Embryonic facial prominence (tissue), 1 donor: Measurements from ENCODE around the gene TSPAN5.

Experiments
- DNase-seq: peaks from one replicate; pipeline ENCODE4 v3.0.0-alpha.2; 2016; ENCODE audit errors: extremely low spot score

TSPAN5 gene

GRCh38 chr4:98643755-98644154, 14.7 kb downstream of the TSPAN5 start:
- DNase-seq = no peak

DNA sequence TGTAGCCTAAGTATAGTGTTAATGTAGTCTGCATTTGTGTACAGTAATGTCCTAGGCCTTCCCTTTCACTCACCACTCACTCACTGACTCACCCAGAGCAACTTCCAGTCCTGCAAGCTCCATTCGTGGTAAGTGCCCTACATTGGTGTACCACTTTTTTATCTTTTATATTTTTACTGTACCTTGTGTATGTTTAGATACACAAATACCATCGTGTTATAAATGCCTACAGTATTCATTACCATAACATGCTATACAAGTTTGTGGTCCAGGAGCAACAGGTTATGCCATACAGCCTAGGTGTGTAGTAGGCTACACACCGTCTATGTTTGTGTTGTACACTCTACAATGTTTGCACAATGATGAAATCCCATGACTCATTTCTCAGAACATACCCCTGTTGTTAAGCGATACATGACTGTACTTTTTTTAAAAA, 15.4 kb downstream of the TSPAN5 start:
- no peak for DNase-seq

DNA sequence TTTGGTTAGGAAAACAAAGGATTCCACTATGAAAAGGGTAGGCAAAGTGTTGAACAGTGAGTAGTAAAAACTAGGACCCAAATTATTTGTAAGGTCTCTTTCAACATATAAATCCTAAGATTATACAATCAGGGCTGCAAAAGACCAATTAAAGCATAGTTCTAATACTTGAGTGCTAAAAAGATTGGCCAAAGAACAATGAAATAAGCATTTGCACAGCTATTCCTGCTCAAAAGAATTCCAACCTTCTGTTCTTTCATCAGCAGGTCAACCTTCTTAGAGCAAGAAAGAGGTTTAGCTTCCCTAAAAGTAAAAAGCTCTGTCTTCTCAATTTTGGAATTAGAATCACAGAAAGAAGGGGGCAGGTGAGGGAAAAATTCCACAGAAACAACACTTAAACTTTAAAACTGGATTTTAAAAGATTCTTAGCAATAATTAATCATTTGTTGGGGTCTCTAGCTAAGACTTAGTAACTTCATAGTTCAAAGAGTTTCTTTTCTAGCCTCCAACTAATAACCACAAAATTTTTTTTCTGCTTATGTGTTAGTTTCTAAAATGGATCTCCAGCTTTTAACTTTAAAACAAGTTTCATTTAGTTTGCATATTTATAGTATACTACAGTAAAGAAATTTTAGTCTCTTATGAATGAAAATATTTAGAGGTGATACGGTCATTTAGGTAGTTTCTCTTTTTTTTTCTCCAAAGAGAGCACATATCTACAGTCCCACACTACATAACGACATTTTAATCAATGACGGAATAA, 16.3 kb downstream of the TSPAN5 start:
- no peak for DNase-seq

DNA sequence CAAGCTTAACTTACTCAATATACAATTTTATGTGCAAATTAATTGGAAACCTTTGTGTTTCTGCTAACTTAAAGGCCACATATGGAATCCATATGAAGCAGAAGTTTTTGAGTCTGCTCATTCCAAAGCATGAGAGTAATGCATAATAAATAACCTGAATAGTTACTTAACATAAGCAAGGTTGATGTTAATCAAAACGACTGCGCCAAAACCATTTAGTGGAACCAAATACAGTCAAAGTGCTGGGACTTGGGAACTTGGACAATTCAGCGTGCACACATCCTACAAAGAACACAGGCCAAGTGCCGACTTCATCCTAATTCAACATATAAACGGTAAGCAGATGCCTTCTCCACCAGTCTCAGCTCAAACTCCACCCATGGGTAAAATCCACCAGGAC, 17.0 kb downstream of the TSPAN5 start:
- no peak for DNase-seq

DNA sequence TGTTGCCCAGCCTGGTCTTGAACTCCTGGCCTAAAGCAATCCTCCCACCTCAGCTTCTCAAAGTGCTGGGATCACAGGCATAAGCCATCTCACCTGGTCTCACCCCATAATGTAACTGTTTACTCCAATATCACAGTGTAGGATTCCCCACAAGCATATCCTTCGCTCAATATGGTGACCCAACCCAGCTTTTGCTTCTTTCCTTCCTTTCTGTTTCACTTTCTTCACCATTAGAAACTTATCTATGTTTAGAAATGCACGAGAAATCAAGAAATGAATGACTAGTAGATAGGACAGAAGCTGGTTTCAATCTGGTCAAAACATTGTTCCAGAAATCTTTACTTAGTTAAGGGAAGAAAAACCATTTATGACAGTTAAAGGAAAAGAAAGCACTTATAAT, 18.9 kb downstream of the TSPAN5 start:
- no peak for DNase-seq

GRCh38 chr4:98639108-98639507, 19.3 kb downstream of the TSPAN5 start:
- DNase-seq = no peak

DNA sequence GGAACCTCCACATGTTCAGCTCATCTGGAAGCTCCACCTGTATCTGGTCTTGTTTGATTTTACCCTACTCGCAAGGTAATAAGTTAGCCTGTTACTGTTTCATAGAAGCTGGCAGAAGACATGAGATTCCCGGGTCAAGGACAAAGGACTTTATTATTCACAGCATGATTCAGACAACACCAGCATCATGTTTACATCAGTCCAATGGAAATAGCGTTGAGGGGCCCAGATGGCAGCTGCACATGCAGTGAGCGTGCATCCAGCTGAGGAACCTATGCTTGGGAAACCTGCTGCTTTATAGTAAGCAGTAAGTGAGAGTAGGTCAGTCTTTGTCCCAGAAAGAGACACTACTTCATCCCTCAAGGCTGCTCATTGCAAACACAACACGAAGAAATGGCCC, 19.8 kb downstream of the TSPAN5 start:
- no peak for DNase-seq

- DNase-seq = no peak
Measured at GRCh38 chr4:98634061-98634460, 24.4 kb downstream of the TSPAN5 start.

- no peak for DNase-seq
Measured at GRCh38 chr4:98633159-98633558, 25.3 kb downstream of the TSPAN5 start.

DNA sequence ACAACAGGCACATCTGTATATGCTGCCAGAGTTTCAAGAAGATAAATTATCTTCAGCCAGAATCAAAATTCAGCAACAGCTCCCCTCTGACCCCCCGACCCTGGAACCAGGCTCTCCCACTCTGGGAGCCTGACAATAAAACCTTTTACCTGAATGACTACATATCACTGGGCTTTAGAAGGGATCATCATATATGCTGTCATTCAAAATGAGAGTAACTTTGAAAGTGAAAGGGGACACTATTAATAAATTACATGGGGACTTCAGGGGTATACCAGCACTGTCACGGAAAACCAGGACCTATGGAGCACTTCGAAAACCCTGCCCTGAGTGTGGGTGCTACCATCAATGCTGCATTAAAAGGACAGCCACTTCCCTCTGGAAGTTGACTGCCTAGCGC, 26.2 kb downstream of the TSPAN5 start:
- no peak for DNase-seq

DNA sequence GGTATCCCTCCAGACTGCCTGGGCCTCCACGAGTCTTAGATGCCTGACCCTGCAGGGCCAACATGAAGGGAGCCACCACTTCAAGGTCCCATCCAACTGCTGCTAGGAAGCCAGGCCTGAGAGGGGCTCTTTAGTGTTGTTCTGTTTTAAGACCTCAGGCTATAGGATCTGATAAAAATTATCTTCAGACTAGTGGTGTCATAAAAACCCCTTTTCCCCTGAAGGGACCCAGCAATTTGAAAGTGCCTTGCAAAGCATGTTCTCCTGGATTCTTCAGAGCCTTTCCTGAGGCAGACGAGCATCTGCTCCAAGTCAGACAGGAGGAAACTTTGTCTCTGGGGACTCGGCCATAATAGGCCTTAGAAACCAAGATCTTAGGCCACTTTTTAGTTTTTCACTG, 26.9 kb downstream of the TSPAN5 start:
- DNase-seq = no peak

GRCh38 chr4:98630737-98631454, 27.5 kb downstream of the TSPAN5 start:
- DNase-seq = no peak

- DNase-seq = no peak
Measured at GRCh38 chr4:98627531-98628257, 30.7 kb downstream of the TSPAN5 start.

GRCh38 chr4:98626350-98626749, 32.1 kb downstream of the TSPAN5 start:
- DNase-seq = no peak

DNA sequence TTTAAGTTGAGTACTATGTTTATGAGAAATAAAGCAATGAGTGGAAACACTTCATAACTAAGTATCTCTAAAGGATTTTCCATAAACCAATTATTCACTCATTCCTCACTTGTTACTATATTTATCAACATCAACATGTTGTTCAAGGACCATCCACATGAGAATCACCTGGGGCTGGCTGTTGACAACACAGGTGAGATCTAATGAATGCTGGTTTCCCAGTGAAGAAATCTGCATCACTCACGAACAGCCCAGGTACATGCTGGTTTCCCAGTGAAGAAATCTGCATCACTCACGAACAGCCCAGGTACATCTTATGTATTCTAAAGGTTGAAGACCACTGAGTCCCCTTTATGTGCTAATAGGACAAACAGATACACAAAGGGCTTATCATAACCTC, 32.5 kb downstream of the TSPAN5 start:
- no peak for DNase-seq

GRCh38 chr4:98625399-98625798, 33.0 kb downstream of the TSPAN5 start:
- DNase-seq = no peak

DNA sequence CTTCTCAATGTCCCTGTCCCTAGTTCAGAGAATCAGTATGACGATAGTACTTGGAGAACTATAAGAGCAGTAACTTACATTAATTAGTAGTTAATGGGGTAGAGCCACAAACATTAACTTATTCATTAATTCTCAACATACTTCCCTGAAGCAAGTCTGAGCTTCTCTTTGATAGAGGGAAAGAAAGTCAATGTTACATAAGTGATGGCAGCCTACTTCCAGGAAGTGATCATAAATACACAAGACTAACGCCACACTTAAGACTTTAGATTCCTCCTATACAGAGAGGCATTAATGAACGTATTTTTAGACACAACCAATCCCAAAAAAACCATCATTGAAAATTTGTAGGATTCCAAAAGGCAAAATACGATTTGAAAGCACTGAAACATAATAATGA, 33.8 kb downstream of the TSPAN5 start:
- DNase-seq = no peak

DNA sequence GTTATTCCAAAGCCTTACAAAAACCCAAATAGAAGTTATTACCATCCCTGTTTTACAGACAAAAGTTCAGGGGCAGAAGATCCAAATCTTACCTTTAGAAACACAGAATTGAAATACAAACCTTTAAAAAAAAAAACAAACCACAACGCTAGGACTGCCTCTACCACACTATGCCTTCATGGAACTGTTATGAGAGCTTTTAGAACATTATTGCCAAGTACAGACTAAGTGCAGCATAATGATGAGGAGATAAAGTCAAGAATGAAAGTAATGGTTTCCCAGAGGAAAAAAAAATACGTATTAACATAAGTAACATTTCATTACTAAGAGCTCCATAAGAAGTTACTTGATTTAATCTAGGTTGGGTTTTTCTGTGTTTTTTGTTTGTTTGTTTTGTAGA, 34.3 kb downstream of the TSPAN5 start:
- DNase-seq = no peak

- DNase-seq = no peak
Measured at GRCh38 chr4:98623126-98623802, 35.1 kb downstream of the TSPAN5 start.

GRCh38 chr4:98620087-98620784, 38.2 kb downstream of the TSPAN5 start:
- no peak for DNase-seq

DNA sequence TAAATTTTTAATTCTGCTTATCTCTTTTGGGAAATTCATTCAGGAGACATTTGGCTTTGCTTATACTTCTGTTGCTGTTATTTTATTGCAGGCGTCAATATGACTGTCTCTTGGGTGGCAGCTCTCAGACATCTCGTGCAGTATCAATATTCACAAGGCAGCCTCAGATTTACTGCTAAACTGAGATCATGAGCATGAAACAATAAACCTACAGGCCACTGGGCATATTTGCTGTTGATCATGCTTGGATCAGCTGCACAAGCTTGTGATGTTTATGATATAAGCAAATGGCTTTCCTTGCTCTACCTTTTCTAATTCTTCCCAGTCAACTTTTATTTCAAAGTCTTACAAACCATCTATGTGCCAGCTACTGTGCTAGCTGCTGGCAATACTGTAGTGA, 39.2 kb downstream of the TSPAN5 start:
- DNase-seq = no peak

GRCh38 chr4:98618680-98619079, 39.7 kb downstream of the TSPAN5 start:
- no peak for DNase-seq
